WTC11 (cell line): Measurements from ENCODE around the gene ADAM30. TPM values are rescaled to one million over a fixed set of nuclear protein-coding genes. Genes with fewer than 3 reads are reported as not detected.

Source experiments
- ATAC-seq: fragments of 200-7000 bp; cut with Tn5 transposase; 2 replicates; pipeline ENCODE4 v1.10.0; 2021; ENCODE audit warnings: mild to moderate bottlenecking, moderate library complexity
- CTCF ChIA-PET: fragments of 300-600 bp; sonication (Branson Sonifier 250); formaldehyde crosslinking; loops from one replicate; lab custom pipeline; 2021; ENCODE audit warnings: antibody characterized with exemption; lab: Charles Lee
- POLR2A ChIA-PET: fragments of 350-600 bp; sonication (Branson Sonifier 250); formaldehyde crosslinking; loops from one replicate; lab custom pipeline; 2021; ENCODE audit warnings: antibody characterized with exemption; lab: Charles Lee
- DNase-seq: peaks from one replicate; pipeline ENCODE4 v3.0.0; 2021; ENCODE audit warnings: low spot score
- H3K27ac Mint-ChIP-seq: 2 replicates; pipeline ENCODE4 v1.8.0; 2021; ENCODE audit warnings: mixed read lengths
- H3K27me3 Mint-ChIP-seq: 2 replicates; pipeline ENCODE4 v1.8.0; 2021; ENCODE audit warnings: low read depth, mild to moderate bottlenecking, moderate library complexity, mixed read lengths
- H3K36me3 Mint-ChIP-seq: 2 replicates; pipeline ENCODE4 v1.8.0; 2021; ENCODE audit warnings: mixed read lengths
- H3K4me1 Mint-ChIP-seq: 2 replicates; pipeline ENCODE4 v1.8.0; 2022; ENCODE audit warnings: mixed read lengths
- H3K4me3 Mint-ChIP-seq: 2 replicates; pipeline ENCODE4 v1.8.0; 2021; ENCODE audit warnings: mild to moderate bottlenecking, moderate library complexity, mixed read lengths
- H3K9me3 Mint-ChIP-seq: 2 replicates; pipeline ENCODE4 v1.8.0; 2021; ENCODE audit warnings: mixed read lengths
- CDX4 ChIP-seq: fragments of 250-450 bp; sonication (Bioruptor Pico); IDR thresholded peaks from 2 replicates; pipeline ENCODE4 v1.9.0; 2021; ENCODE audit warnings: moderate library complexity, mild to moderate bottlenecking, inconsistent platforms, borderline replicate concordance
- CTCF ChIP-seq: fragments of 200-600 bp; IDR thresholded peaks from 2 replicates; pipeline ENCODE4 v1.8.0; 2022; ENCODE audit warnings: antibody characterized with exemption
- EMX1 ChIP-seq: fragments of 250-450 bp; sonication (Bioruptor Pico); IDR thresholded peaks from 2 replicates; pipeline ENCODE4 v1.8.0; 2021; ENCODE audit warnings: mild to moderate bottlenecking
- ESRRA ChIP-seq: sonication (generic); formaldehyde crosslinking; IDR thresholded peaks from 2 replicates; pipeline ENCODE4 v1.8.1; 2022; ENCODE audit warnings: mild to moderate bottlenecking, missing genetic modification reagents, borderline replicate concordance
- MXD4 ChIP-seq: fragments of 250-450 bp; sonication (Bioruptor Pico); IDR thresholded peaks from 2 replicates; pipeline ENCODE4 v1.8.0; 2021; ENCODE audit warnings: mild to moderate bottlenecking, moderate library complexity, borderline replicate concordance
- NR1H2 ChIP-seq: sonication (generic); formaldehyde crosslinking; IDR thresholded peaks from 2 replicates; pipeline ENCODE4 v1.9.0; 2021; ENCODE audit warnings: mild to moderate bottlenecking, moderate library complexity, missing genetic modification reagents
- NR3C1 ChIP-seq: sonication (generic); formaldehyde crosslinking; conservative IDR thresholded peaks from 2 replicates; pipeline ENCODE4 v1.8.1; 2023; ENCODE audit warnings: low read depth, mild to moderate bottlenecking, missing genetic modification reagents
- OVOL2 ChIP-seq: fragments of 250-450 bp; sonication (Bioruptor Pico); IDR thresholded peaks from 2 replicates; pipeline ENCODE4 v1.9.0; 2021; ENCODE audit warnings: mild to moderate bottlenecking, borderline replicate concordance
- RELA ChIP-seq: sonication (generic); formaldehyde crosslinking; IDR thresholded peaks from 2 replicates; pipeline ENCODE4 v1.8.1; 2022; ENCODE audit warnings: missing genetic modification reagents, mild to moderate bottlenecking, borderline replicate concordance
- SOX15 ChIP-seq: fragments of 250-450 bp; sonication (Bioruptor Pico); IDR thresholded peaks from 2 replicates; pipeline ENCODE4 v1.9.0; 2021; ENCODE audit warnings: mild to moderate bottlenecking
- TP53 ChIP-seq: sonication (generic); formaldehyde crosslinking; IDR thresholded peaks from 2 replicates; pipeline ENCODE4 v1.8.1; 2023; ENCODE audit warnings: mild to moderate bottlenecking, missing genetic modification reagents
- ZNF138 ChIP-seq: sonication (generic); formaldehyde crosslinking; conservative IDR thresholded peaks from 2 replicates; pipeline ENCODE4 v1.8.1; 2022; ENCODE audit warnings: mild to moderate bottlenecking, moderate library complexity, missing genetic modification reagents
- ZNF263 ChIP-seq: sonication (generic); formaldehyde crosslinking; IDR thresholded peaks from 2 replicates; pipeline ENCODE4 v1.8.1; 2022; ENCODE audit warnings: low read depth, mild to moderate bottlenecking, moderate library complexity, missing genetic modification reagents
- ZNF281 ChIP-seq: sonication (generic); formaldehyde crosslinking; IDR thresholded peaks from 2 replicates; pipeline ENCODE4 v1.8.0; 2023; ENCODE audit warnings: mild to moderate bottlenecking, missing genetic modification reagents
- ZNF317 ChIP-seq: sonication (generic); formaldehyde crosslinking; IDR thresholded peaks from 2 replicates; pipeline ENCODE4 v1.8.1; 2023; ENCODE audit warnings: low read depth, mild to moderate bottlenecking, moderate library complexity, missing genetic modification reagents, borderline replicate concordance
- ZNF423 ChIP-seq: fragments of 250-450 bp; sonication (Bioruptor Pico); IDR thresholded peaks from 2 replicates; pipeline ENCODE4 v2.1.2; 2022; ENCODE audit warnings: mild to moderate bottlenecking, moderate library complexity
- ZNF425 ChIP-seq: fragments of 250-450 bp; sonication (Bioruptor Pico); conservative IDR thresholded peaks from 2 replicates; pipeline ENCODE4 v1.9.0; 2021; ENCODE audit warnings: mild to moderate bottlenecking
- ZNF532 ChIP-seq: fragments of 250-450 bp; sonication (Bioruptor Pico); IDR thresholded peaks from 2 replicates; pipeline ENCODE4 v1.9.0; 2021; ENCODE audit warnings: mild to moderate bottlenecking, borderline replicate concordance
- total RNA-seq: library from RNA; stranded (reverse); gene quantifications from 3 replicates; pipeline ENCODE4 v1.2.3, GENCODE V29; 2021

ADAM30 gene
- total RNA-seq, 1 experiment from 2014 or later = not detected

GRCh38 chr1:119870917-119871596 is 25.3 kb downstream of the ADAM30 start:
- ATAC-seq = peak; percentile 98
- Mint-ChIP-seq H3K4me1 (peaks cover 4% of the 10 kb centered on the region), H3K4me3 (no peak overlapping the region)
- TF ChIP-seq ZNF263 (CRISPR knock-in tag) = no peak
- peak; percentile 93 for TF ChIP-seq CTCF
- TF ChIP-seq, all 79 proteins: peak for 1
- Mint-ChIP-seq H3K27ac (no peak overlapping the region), H3K36me3 (no peaks in the 10 kb centered on the region), H3K9me3 (no peaks in the 10 kb centered on the region), H3K27me3 (peaks cover 6% of the 10 kb centered on the region)
- ChIA-PET POLR2A (no interaction called here), CTCF (interaction anchor here (0.6 to 4.3 kb wide), 11 partner anchors 11 to 760 kb away, joined by 3 to 18 read pairs (median 5); partner anchors contain the start of gene ADAM30)
- DNase-seq = peak; percentile 97

GRCh38 chr1:119869995-119870394 is 26.3 kb downstream of the ADAM30 start:
- CTCF ChIA-PET = interaction anchor here (1.0 to 4.3 kb wide), 10 partner anchors 10 to 258 kb away, joined by 3 to 18 read pairs (median 6); partner anchors contain the start of gene ADAM30

GRCh38 chr1:119868176-119868575 is 28.1 kb downstream of the ADAM30 start:
- CTCF ChIA-PET = interaction anchor here (1.1 to 4.3 kb wide), 4 partner anchors 28 to 257 kb away, joined by 3 to 18 read pairs (median 5); partner anchors contain the start of gene ADAM30
- DNase-seq (no peak), ATAC-seq (no peak)
- no peak for TF ChIP-seq NR1H2
- TF ChIP-seq ESRRA (CRISPR knock-in tag) = no peak
- no peak for TF ChIP-seq SOX15 (CRISPR knock-in tag)
- no peak for TF ChIP-seq RELA (CRISPR knock-in tag)
- no peak for TF ChIP-seq CDX4 (CRISPR knock-in tag)
- TF ChIP-seq NR3C1 (CRISPR knock-in tag) = no peak
- TF ChIP-seq ZNF423 = no peak
- no peak for TF ChIP-seq TP53 (CRISPR knock-in tag)
- no peak for TF ChIP-seq ZNF425 (CRISPR knock-in tag)
- TF ChIP-seq OVOL2 (CRISPR knock-in tag) = no peak
- no peak for TF ChIP-seq MXD4 (CRISPR knock-in tag)
- TF ChIP-seq EMX1 (CRISPR knock-in tag) = no peak
- no peak for TF ChIP-seq ZNF532
- no peak for TF ChIP-seq ZNF317 (CRISPR knock-in tag)
- no peak for TF ChIP-seq ZNF281 (CRISPR knock-in tag)
- TF ChIP-seq ZNF138 (CRISPR knock-in tag) = no peak
- POLR2A ChIA-PET = no interaction called here
- Mint-ChIP-seq H3K9me3 (no peaks in the 10 kb centered on the region), H3K4me3 (no peak overlapping the region), H3K27ac (no peak overlapping the region), H3K27me3 (peaks cover 6% of the 10 kb centered on the region), H3K36me3 (no peaks in the 10 kb centered on the region), H3K4me1 (peaks cover 4% of the 10 kb centered on the region)

More at GRCh38 chr1:119869995-119870394, 26.3 kb downstream of the ADAM30 start:
- peaks cover 4% of the 10 kb centered on the region for H3K4me1 Mint-ChIP-seq
- POLR2A ChIA-PET = no interaction called here
- no peak overlapping the region for H3K4me3 Mint-ChIP-seq
- no peak for ATAC-seq
- no peaks in the 10 kb centered on the region for H3K9me3 Mint-ChIP-seq
- DNase-seq = no peak
- no peak for TF ChIP-seq SOX15 (CRISPR knock-in tag)
- TF ChIP-seq, all 79 proteins: peak for 0
- Mint-ChIP-seq H3K27me3 (peaks cover 6% of the 10 kb centered on the region), H3K27ac (no peak overlapping the region), H3K36me3 (no peaks in the 10 kb centered on the region)
